HG03354 (cell line): ENCODE data around the gene KCTD2.

ENCODE experiments used
- ATAC-seq: cut with Tn5 transposase; IDR thresholded peaks from one replicate; pipeline ENCODE4 v1.9.1; 2021; ENCODE audit warnings: mild to moderate bottlenecking; ENCODE audit not compliant: unreplicated experiment, poor library complexity, severe bottlenecking

Gene KCTD2

GRCh38 chr17:75090871-75091854, 44.1 kb downstream of the KCTD2 start:
- ATAC-seq, result no peak

DNA sequence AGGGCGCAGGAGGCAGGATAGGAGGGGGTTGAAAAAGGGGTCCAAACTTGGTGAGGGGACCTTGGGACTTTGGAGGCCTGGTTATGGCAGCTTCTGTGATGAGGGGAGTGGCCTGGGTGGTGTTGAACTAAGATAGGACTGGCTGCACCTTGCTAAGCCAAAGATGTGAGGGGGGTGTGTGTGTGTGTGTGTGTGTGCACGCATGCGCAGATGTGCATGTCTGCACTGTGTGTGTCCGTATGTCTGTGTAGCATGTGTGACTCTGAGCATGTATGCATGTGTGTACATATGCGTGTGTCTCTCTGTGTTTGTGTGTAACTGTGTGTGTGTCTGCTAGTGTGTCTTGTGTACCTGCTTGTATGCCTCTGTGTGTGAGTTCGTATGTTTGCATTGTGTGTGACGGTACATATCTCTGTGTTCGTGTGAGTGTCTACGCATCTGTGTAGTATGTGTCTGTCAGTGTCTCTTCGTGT, 44.9 kb downstream of the KCTD2 start:
- ATAC-seq, result no peak

DNA sequence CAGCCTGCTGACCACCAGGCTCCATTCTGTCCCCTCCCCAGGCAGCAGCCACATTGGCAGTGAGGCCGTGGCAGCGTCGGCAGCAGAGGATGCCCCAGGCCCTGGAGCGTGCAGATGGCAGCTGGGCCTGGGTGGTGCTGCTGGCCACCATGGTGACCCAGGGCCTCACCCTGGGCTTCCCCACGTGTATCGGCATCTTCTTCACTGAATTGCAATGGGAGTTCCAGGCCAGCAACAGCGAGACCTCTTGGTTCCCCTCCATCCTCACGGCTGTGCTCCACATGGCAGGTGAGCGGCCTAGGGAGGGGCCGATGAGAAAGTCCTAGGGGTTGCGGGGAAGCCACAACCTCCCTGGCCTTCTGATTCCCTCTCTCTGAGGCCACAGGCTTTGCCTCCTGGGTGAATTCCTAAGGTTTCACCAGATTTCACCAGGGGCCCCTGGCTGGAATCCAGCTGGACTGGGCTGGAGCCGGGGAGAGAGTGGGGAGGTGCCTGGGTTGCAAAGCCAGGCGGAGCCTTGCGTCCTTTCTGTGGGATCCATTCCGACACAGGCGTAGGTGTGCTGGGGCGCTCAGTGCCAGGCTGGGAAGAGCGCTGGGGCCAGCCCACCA, 46.6 kb downstream of the KCTD2 start:
- ATAC-seq, result no peak

DNA sequence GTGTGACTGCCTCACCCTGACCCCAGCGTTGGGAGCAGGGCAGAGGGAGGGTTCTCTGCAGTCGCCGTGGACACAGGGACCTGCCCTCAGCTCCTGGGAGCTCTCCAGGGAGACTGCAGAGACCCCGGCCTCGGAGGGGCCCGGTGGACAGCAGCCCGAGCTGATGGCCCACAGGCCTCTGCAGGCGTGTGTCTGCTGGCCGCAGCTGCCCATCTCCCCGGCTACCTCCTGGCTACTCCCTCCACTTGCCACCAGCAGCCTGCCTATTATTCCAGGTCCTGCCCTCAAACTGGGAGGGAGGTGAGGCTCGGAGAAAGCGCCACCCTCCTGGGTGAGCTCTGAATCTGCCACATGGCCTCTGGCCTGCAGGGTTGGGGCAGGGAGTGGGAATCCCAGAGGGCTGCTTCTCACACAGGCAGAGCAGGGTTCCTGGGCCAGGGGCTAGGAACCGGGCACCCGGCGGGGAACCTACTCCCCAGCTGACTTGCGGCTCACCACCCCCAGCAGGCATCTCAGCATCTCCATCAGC, 47.9 kb downstream of the KCTD2 start:
- ATAC-seq, result no peak

DNA sequence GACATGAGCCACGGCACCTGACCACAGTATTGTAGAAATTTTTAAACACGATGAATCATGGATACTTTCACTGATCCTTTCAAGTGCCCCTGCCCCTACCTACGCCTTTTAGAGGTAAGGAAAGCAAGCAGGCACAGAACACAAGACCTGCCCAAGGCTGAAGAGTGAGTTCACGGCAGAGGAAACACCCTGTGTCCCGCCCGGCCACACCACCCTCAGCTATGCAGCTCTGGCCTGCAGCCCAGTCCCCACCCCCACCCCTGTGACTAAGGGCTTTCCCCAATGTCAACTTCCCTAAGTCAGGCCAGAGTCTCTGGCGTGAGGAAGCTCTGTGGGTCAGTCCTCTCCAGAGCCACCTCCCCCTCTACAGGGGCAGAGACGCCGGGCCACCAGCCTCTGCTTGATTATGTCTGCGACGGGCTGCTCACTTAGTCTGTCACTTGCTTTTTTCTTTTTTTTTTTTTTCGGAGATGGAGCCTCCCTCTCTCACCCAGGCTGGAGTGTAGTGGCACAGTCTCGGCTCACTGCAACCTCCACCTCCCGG, 49.1 kb downstream of the KCTD2 start:
- ATAC-seq, result no peak

- no peak for ATAC-seq
These were observed 50.8 kb downstream of the KCTD2 start for GRCh38 chr17:75097865-75098264.

DNA sequence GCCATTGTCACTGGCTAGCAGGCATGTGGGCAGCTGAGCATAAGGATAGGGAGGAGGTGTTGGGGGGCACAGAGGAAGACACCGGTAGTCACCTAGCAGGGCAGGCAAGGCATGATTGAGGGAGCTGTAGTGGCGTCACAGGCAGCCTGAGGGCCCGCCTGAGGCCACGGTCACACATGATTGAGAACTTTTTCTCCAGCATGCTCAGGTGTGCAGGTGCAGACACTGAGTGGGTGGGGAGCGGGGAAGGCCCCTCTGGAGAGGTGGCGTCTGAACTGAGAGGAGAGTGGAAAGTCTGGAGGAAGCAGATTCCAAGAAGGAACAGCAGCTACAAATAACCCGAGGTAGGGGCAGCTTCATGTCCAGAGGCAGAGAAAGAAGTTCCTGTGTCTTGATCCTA, 51.8 kb downstream of the KCTD2 start:
- no peak for ATAC-seq

DNA sequence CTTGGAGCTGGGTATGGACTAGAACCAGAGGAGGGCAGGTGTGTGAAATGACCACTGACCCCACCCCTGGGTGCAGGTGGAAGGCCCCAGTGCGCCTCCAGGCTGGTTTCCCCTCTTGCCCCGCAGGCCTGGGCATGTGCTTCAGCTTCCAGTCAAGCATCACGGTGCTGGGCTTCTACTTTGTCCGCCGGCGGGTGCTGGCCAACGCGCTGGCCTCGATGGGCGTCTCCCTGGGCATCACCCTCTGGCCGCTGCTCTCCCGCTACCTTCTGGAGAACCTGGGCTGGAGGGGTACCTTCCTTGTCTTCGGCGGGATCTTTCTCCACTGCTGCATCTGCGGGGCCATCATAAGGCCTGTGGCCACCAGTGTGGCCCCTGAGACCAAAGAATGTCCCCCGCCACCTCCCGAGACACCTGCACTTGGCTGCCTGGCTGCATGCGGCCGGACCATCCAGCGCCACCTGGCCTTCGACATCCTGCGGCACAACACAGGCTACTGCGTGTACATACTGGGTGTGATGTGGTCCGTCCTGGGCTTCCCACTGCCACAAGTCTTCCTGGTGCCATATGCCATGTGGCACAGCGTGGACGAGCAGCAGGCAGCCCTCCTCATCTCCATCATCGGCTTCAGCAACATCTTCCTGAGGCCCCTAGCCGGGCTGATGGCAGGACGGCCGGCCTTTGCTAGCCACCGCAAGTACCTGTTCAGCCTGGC, 53.0 kb downstream of the KCTD2 start:
- no peak for ATAC-seq

DNA sequence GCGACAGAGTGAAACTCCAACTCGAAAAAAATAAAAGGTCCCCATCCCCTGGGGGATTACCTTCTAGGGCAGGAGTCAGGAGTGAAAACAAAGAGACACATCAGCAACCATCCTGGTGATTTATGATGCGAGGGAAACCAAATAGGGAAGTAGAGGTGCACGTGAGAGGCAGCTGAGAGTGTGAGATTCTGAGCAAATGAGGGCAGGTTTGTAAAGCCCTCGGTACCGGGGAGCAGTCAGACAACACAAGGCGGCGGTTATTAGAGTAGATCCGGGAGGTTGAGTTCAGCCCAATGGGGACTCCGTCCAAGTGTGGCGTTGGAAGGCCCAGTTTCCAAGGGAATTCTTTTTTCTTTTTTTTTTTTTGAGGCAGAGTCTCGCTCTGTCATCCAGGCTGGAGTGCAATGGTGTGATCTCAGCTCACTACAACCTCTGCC, 55.4 kb downstream of the KCTD2 start:
- no peak for ATAC-seq

DNA sequence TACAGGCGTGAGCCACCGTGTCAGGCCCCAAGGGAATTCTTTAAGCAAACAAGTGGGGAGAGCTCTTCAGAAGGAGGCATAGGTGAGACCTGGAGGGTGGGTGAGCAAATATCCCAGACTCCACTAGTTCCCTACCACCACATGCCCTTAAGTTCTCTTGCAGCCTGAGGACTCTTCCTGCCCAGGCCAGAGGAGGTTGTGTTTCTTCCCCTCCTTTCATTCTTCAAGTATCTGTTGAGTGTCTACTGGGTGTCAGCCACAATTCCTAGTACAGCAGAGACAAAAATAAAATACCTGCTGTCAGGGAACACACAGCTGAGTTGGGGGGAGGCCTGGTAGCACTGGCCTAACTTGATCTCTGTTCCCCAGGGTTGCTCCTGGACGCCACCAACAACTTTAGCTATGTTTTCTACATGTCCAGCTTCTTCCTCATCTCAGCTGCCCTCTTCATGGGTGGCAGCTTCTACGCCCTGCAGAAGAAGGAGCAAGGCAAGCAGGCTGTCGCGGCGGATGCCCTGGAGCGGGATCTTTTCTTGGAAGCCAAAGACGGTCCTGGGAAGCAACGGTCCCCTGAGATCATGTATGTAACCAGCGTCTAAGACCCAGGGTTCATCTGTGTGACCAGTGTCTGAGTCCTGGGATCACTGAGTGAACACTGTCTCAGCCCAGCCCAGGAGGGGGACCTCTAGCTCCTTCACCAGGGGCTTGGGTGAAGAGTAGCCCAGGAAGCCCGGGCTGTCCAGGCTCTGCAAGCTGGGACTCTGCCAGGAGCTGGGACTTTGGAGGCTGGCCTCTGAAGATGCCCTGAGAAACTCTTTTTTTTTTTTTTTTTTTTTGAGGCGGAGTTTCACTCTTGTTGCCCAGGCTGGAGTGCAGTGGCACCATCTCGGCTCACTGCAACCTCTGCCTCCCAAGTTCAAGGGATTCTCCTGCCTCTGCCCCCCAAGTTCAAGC, 56.9 kb downstream of the KCTD2 start:
- no peak for ATAC-seq

GRCh38 chr17:75105126-75106080, 58.4 kb downstream of the KCTD2 start:
- no peak for ATAC-seq

GRCh38 chr17:75108193-75108592, 61.2 kb downstream of the KCTD2 start:
- ATAC-seq, result no peak

DNA sequence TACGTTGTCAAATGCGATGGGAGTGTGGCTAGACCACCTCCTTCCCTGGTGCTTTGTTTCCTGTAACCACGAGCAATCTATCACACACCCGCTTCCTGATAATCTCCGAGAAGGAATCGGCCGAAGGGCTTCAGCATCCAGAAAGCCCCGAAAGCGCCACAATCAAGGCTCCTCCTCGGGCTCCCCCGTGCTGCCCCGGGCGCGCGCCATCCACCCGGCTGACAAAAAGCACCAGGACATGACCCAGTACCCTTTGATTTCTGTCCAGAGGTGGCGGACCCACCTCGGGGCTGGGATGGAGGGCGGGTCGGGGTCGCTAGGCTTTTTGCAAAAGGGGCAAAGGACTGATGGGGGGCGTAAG, 62.0 kb downstream of the KCTD2 start:
- ATAC-seq, result no peak

- ATAC-seq, result peak; percentile 65
These were observed 62.6 kb downstream of the KCTD2 start, which contains the start of gene ARMC7 for GRCh38 chr17:75109407-75110233. Gene ARMC7 (plus strand): TSS chr17:75109969. CDS start chr17:75110289, 320 bp downstream.

GRCh38 chr17:75110234-75110937, 63.4 kb downstream of the KCTD2 start:
- ATAC-seq, result no peak

GRCh38 chr17:75111777-75112335, 64.8 kb downstream of the KCTD2 start:
- no peak for ATAC-seq
